ENCODE data around the gene FGD4. TPM values are rescaled to one million over a fixed set of nuclear protein-coding genes. Genes with fewer than 3 reads are reported as not detected.

Gene FGD4
- total RNA-seq, 2 experiments from 2014 or later: 0.25 to 0.34 TPM

DNA sequence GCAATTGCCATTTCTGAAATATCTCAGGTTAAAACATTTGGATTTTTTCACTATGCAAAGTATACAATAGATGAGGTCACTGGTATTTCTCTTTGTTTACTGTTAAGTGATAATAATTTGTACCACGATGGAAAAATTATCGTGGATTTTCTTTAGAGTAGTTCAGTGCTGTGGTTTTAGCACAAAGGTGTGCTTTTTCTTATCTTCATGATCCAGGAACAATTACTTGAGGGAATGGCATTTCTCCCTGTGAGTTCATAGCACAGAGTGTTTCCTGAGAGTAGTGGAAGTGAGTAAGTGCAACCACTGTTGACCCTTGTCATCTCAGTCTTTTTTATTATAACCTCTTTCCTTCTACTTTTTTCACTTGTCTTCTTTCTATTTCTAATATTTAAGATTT lies 86.8 kb downstream of the FGD4 start:
- Histone ChIP-seq H3K27ac (ENCODE audit: low read depth in 1 of 2, low read length in 2 of 2) (no peak overlapping the region), H3K4me1 (ENCODE audit: insufficient read depth, low read length) (no peaks in the 10 kb centered on the region), H3K4me3 (ENCODE audit: low read length) (no peak overlapping the region), H3K27me3 (ENCODE audit: control insufficient read depth in 1 of 2, insufficient read depth in 2 of 2, low read length in 2 of 2) (no peaks in the 10 kb centered on the region), H3K9me3 (ENCODE audit: control insufficient read depth in 1 of 2, insufficient read depth in 1 of 2, low read length in 2 of 2) (no peaks in the 10 kb centered on the region), H3K36me3 (ENCODE audit: insufficient read depth, low read length) (no peaks in the 10 kb centered on the region)
- Mint-ChIP-seq H3K9me3 (no peaks in the 10 kb centered on the region), H3K4me3 (no peak overlapping the region), H3K27me3 (peaks cover 4% of the 10 kb centered on the region), H3K36me3 (ENCODE audit: low read depth) (no peaks in the 10 kb centered on the region), H3K4me1 (ENCODE audit: low read depth) (no peaks in the 10 kb centered on the region), H3K27ac (no peak overlapping the region)
- TF ChIP-seq, protein P1, sequence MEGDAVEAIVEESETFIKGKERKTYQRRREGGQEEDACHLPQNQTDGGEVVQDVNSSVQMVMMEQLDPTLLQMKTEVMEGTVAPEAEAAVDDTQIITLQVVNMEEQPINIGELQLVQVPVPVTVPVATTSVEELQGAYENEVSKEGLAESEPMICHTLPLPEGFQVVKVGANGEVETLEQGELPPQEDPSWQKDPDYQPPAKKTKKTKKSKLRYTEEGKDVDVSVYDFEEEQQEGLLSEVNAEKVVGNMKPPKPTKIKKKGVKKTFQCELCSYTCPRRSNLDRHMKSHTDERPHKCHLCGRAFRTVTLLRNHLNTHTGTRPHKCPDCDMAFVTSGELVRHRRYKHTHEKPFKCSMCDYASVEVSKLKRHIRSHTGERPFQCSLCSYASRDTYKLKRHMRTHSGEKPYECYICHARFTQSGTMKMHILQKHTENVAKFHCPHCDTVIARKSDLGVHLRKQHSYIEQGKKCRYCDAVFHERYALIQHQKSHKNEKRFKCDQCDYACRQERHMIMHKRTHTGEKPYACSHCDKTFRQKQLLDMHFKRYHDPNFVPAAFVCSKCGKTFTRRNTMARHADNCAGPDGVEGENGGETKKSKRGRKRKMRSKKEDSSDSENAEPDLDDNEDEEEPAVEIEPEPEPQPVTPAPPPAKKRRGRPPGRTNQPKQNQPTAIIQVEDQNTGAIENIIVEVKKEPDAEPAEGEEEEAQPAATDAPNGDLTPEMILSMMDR (IDR thresholded peaks at IDR 0.05): no peak
- intact Hi-C loops (cut with DNase I, micrococcal nuclease): no loop called here
- ChIA-PET POLR2A (no interaction called here), CTCF (interaction anchor here (0.6 kb wide), 1 partner anchor 35 kb away, joined by 3 read pairs; no protein-coding TSS in a partner anchor)
- no peak for DNase-seq
- ATAC-seq (ENCODE audit: poor library complexity): no peak

DNA sequence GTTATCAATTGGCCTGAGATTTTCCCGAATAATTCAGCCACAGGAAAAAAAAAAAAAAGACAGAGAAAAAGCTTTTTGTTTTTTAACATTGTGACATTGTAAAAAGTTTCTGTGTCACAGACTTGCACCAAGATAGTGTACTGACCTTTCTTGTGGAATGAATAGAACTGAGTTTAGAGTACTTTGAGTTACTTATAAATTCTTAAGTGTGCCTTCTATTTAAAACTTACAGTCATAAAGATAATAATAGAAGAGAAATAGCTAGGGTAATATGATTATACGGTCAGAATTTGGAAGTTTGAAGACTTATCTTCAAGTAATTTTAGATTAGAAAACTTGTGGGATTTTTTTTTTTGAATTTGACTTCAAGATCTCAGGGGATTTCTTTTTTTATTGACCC lies 88.8 kb downstream of the FGD4 start:
- no peaks in the 10 kb centered on the region for H3K9me3 Mint-ChIP-seq
- ChIA-PET CTCF (no interaction called here), POLR2A (no interaction called here)
- H3K36me3 Mint-ChIP-seq (ENCODE audit: low read depth): no peaks in the 10 kb centered on the region
- Histone ChIP-seq H3K4me1 (ENCODE audit: insufficient read depth, low read length) (no peaks in the 10 kb centered on the region), H3K27me3 (ENCODE audit: control insufficient read depth in 1 of 2, insufficient read depth in 2 of 2, low read length in 2 of 2) (no peaks in the 10 kb centered on the region), H3K4me3 (ENCODE audit: low read length) (no peak overlapping the region), H3K9me3 (ENCODE audit: control insufficient read depth in 1 of 2, insufficient read depth in 1 of 2, low read length in 2 of 2) (no peaks in the 10 kb centered on the region), H3K36me3 (ENCODE audit: insufficient read depth, low read length) (no peaks in the 10 kb centered on the region), H3K27ac (ENCODE audit: low read depth in 1 of 2, low read length in 2 of 2) (no peak overlapping the region)
- intact Hi-C loops (cut with DNase I, micrococcal nuclease): no loop called here
- H3K27ac Mint-ChIP-seq: no peak overlapping the region
- no peak for DNase-seq
- ATAC-seq (ENCODE audit: poor library complexity): no peak
- H3K27me3 Mint-ChIP-seq: peaks cover 4% of the 10 kb centered on the region
- no peaks in the 10 kb centered on the region for H3K4me1 Mint-ChIP-seq (ENCODE audit: low read depth)
- no peak overlapping the region for H3K4me3 Mint-ChIP-seq
- TF ChIP-seq, protein P1 (IDR thresholded peaks at IDR 0.05): no peak

DNA sequence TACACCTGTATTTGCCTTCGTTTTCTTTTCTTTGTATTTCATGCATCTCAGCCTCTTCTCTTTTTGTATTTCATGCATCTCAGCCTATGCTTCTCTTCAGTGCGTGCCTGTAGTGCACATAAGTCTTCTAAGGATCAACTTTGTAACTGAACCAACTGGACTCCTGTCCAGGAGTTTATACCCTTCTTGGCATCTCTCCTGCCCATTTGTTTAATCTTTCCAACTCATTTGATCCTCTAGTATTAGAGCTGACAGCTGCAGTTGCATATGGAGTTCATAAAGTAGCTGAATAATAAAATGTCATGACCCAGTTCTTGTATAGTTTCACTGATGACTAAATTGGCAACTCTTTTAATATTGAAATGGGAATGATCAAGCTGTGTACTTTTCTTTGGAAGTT lies 89.7 kb downstream of the FGD4 start:
- H3K36me3 ChIP-seq (ENCODE audit: insufficient read depth, low read length): no peaks in the 10 kb centered on the region
- TF ChIP-seq, protein P1 (IDR thresholded peaks at IDR 0.05): no peak
- peaks cover 4% of the 10 kb centered on the region for H3K27me3 Mint-ChIP-seq
- H3K9me3 ChIP-seq (ENCODE audit: control insufficient read depth in 1 of 2, insufficient read depth in 1 of 2, low read length in 2 of 2): no peaks in the 10 kb centered on the region
- ATAC-seq (ENCODE audit: poor library complexity): no peak
- ChIA-PET CTCF (no interaction called here), POLR2A (no interaction called here)
- no peak for DNase-seq
- H3K27ac Mint-ChIP-seq: no peak overlapping the region
- no peaks in the 10 kb centered on the region for H3K36me3 Mint-ChIP-seq (ENCODE audit: low read depth)
- H3K27ac ChIP-seq (ENCODE audit: low read depth in 1 of 2, low read length in 2 of 2): no peak overlapping the region
- intact Hi-C loops (cut with DNase I, micrococcal nuclease): no loop called here
- no peaks in the 10 kb centered on the region for H3K27me3 ChIP-seq (ENCODE audit: control insufficient read depth in 1 of 2, insufficient read depth in 2 of 2, low read length in 2 of 2)
- no peak overlapping the region for H3K4me3 ChIP-seq (ENCODE audit: low read length)
- no peak overlapping the region for H3K4me3 Mint-ChIP-seq
- no peaks in the 10 kb centered on the region for H3K9me3 Mint-ChIP-seq
- H3K4me1 ChIP-seq (ENCODE audit: insufficient read depth, low read length): no peaks in the 10 kb centered on the region
- H3K4me1 Mint-ChIP-seq (ENCODE audit: low read depth): no peaks in the 10 kb centered on the region
